ENCODE data around the gene HLA-B. TPM values are rescaled to one million over a fixed set of nuclear protein-coding genes. Genes with fewer than 3 reads are reported as not detected.
"Not testable (repeated sequence)": the region's sequence is repeated elsewhere in the genome, so short reads cannot be mapped to it uniquely, and the experiment has no call there.

The HLA-B gene
- total RNA-seq, 1 donor from 2014 or later, result 3,667 TPM

- intact Hi-C loops (cut with micrococcal nuclease), result no loop called here
- TF ChIP-seq CTCF (IDR thresholded peaks at IDR 0.05), result no peak
- Mint-ChIP-seq H3K36me3 (ENCODE audit: low read depth) (no peaks in the 10 kb centered on the region), H3K27ac (no peak overlapping the region), H3K27me3 (peaks cover 12% of the 10 kb centered on the region), H3K4me1 (no peaks in the 10 kb centered on the region), H3K9me3 (no peaks in the 10 kb centered on the region), H3K4me3 (no peak overlapping the region)
- ATAC-seq (ENCODE audit: low read depth) (no peak), DNase-seq (no peak)
- CTCF ChIA-PET, result interaction anchor here (0.7 kb wide), 1 partner anchor 13 kb away, joined by 3 read pairs; no protein-coding TSS in a partner anchor
- POLR2A ChIA-PET, result interaction anchor here (0.9 kb wide), 1 partner anchor 181 kb away, joined by 3 read pairs; no protein-coding TSS in a partner anchor
Measured at GRCh38 chr6:31378062-31378720, 21.2 kb upstream of the HLA-B start.

- no peak for TF ChIP-seq CTCF (IDR thresholded peaks at IDR 0.05)
- no peaks in the 10 kb centered on the region for H3K9me3 Mint-ChIP-seq
- no peaks in the 10 kb centered on the region for H3K4me1 Mint-ChIP-seq
- H3K36me3 Mint-ChIP-seq (ENCODE audit: low read depth), result no peaks in the 10 kb centered on the region
- H3K27ac Mint-ChIP-seq, result no peak overlapping the region
- H3K4me3 Mint-ChIP-seq, result no peak overlapping the region
- ChIA-PET CTCF (interaction anchor here (1.3 to 2.5 kb wide), 3 partner anchors 10 to 66 kb away, joined by 3 to 21 read pairs (median 4); no protein-coding TSS in a partner anchor), POLR2A (interaction anchor here (2.0 kb wide), 1 partner anchor 11 kb away, joined by 11 read pairs; no protein-coding TSS in a partner anchor)
- DNase-seq (no peak), ATAC-seq (ENCODE audit: low read depth) (no peak)
- intact Hi-C loops (cut with micrococcal nuclease), result no loop called here
- H3K27me3 Mint-ChIP-seq, result peaks cover 12% of the 10 kb centered on the region
Measured at GRCh38 chr6:31377029-31377428, 20.1 kb upstream of the HLA-B start.

DNA sequence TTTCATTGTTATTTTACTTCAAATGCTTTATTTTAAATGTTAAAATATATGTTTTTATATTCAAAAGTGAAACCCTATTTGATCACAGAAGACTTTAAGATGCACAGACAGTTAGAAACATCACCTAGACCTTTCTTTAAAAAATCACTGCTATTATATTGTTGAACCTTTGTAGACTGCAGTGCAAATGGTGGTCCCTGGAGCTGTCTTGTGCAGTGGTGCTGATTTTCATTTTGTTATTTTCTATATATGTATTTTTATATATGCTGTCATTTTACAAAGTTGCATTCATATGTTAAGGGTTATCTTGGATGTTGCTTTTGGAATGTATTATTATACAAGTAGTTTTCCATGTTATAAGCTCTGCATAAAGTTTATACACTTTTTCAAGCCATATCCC, 18.7 kb upstream of the HLA-B start:
- Mint-ChIP-seq H3K4me1 (no peaks in the 10 kb centered on the region), H3K4me3 (no peak overlapping the region), H3K9me3 (no peaks in the 10 kb centered on the region), H3K27me3 (peaks cover 12% of the 10 kb centered on the region), H3K27ac (no peak overlapping the region), H3K36me3 (ENCODE audit: low read depth) (no peaks in the 10 kb centered on the region)
- intact Hi-C loops (cut with micrococcal nuclease), result no loop called here
- no peak for ATAC-seq (ENCODE audit: low read depth)
- CTCF ChIA-PET, result interaction anchor here (1.0 to 2.5 kb wide), 6 partner anchors 9 to 238 kb away, joined by 3 to 21 read pairs (median 4); no protein-coding TSS in a partner anchor
- DNase-seq, result no peak
- POLR2A ChIA-PET, result interaction anchor here (2.0 kb wide), 1 partner anchor 9 kb away, joined by 11 read pairs; no protein-coding TSS in a partner anchor
- no peak for TF ChIP-seq CTCF (IDR thresholded peaks at IDR 0.05)

DNA sequence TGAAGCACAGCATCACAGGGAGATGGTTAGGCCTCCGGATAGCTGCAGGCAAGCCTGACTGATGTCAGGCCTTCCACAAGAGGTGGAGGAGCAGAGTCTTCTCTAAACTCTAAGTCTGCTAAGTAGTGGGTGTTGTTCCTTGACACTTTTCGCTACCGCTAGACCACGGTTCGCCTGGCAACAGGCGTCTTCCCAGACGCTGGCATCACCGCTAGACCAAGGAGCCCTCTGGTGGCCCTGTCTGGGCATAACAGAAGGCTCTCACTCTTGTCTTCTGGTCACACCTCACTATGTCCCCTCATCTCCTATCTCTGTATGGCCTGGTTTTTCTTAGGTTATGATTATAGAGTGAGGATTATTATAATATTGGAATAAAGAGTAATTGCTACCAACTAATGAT, 17.1 kb upstream of the HLA-B start:
- peaks cover 14% of the 10 kb centered on the region for H3K27me3 Mint-ChIP-seq
- intact Hi-C loops (cut with micrococcal nuclease); POLR2A ChIA-PET; ATAC-seq (ENCODE audit: low read depth); H3K36me3 Mint-ChIP-seq (ENCODE audit: low read depth); H3K27ac Mint-ChIP-seq; H3K4me3 Mint-ChIP-seq; H3K4me1 Mint-ChIP-seq; DNase-seq; H3K9me3 Mint-ChIP-seq: not testable (repeated sequence)
- CTCF ChIA-PET, result interaction anchor here (1.2 to 1.5 kb wide), 2 partner anchors 178 to 235 kb away, joined by 3 to 5 read pairs; no protein-coding TSS in a partner anchor

- H3K36me3 Mint-ChIP-seq (ENCODE audit: low read depth), result no peaks in the 10 kb centered on the region
- no peak overlapping the region for H3K27ac Mint-ChIP-seq
- ChIA-PET CTCF (interaction anchor here (1.3 to 9.3 kb wide), 4 partner anchors 7 to 231 kb away, joined by 3 to 161 read pairs (median 14); partner anchors contain the start of gene PSORS1C2), POLR2A (no interaction called here)
- no peak overlapping the region for H3K4me3 Mint-ChIP-seq
- DNase-seq (no peak), ATAC-seq (ENCODE audit: low read depth) (no peak)
- H3K4me1 Mint-ChIP-seq, result peaks cover 8% of the 10 kb centered on the region
- TF ChIP-seq CTCF (IDR thresholded peaks at IDR 0.05), result no peak
- intact Hi-C loops (cut with micrococcal nuclease), result no loop called here
- no peaks in the 10 kb centered on the region for H3K9me3 Mint-ChIP-seq
- peaks cover 6% of the 10 kb centered on the region for H3K27me3 Mint-ChIP-seq
Measured at GRCh38 chr6:31368461-31368860, 11.5 kb upstream of the HLA-B start.
